ENCODE results near the gene P2RY6.

The P2RY6 gene

DNA sequence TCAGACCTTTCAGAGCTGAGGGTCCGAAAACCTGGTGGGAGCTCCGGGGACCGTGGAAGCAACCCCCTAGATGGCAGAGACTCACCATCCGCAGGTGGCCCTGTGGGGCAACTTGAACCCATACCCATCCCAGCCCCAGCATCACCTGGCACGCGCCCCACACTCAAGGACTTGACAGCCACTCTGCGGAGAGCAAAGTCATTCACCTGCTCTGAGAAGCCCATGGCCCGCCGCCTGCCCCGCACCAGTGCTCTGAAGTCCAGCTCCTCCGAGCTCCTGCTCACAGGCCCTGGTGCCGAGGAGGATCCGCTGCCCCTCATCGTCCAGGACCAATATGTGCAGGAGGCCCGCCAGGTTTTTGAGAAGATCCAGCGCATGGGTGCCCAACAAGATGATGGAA lies 37.9 kb downstream of the P2RY6 start:
- DNase-seq (ENCODE audit: low spot score) = no peak
- in situ Hi-C loops (cut with MboI; ENCODE audit: low pct_unique_long_range_greater_than_20kb, low sequenced_read_pairs, unreplicated experiment) = no loop called here
- no peak for TF ChIP-seq CTCF (IDR thresholded peaks at IDR 0.05; ENCODE audit: extremely low read depth, insufficient read depth, missing control alignments)

DNA sequence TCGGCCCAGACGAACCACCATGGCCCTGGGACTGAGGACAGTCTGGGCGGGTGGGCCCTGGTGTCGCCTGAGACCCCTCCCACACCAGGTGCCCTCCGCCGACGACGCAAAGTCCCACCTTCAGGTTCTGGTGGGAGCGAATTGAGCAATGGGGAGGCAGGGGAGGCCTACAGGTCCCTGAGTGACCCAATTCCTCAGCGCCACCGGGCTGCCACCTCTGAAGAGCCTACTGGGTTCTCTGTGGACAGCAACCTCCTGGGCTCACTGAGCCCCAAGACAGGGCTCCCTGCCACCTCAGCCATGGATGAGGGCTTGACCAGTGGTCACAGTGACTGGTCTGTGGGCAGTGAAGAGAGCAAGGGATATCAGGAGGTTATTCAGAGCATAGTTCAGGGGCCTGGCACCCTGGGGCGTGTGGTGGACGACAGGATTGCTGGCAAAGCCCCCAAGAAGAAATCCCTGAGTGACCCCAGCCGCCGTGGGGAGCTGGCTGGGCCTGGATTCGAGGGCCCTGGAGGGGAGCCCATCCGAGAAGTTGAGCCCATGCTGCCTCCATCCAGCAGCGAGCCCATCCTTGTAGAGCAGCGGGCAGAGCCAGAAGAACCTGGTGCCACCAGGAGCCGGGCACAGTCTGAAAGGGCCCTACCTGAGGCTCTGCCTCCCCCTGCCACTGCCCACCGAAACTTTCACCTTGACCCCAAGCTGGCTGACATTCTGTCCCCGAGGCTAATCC lies 38.7 kb downstream of the P2RY6 start:
- no peak for TF ChIP-seq CTCF (IDR thresholded peaks at IDR 0.05; ENCODE audit: extremely low read depth, insufficient read depth, missing control alignments)
- in situ Hi-C loops (cut with MboI; ENCODE audit: low pct_unique_long_range_greater_than_20kb, low sequenced_read_pairs, unreplicated experiment) = no loop called here

GRCh38 chr11:73311394-73311869 lies 39.3 kb downstream of the P2RY6 start:
- in situ Hi-C loops (cut with MboI; ENCODE audit: low pct_unique_long_range_greater_than_20kb, low sequenced_read_pairs, unreplicated experiment) = no loop called here
- no peak for DNase-seq (ENCODE audit: low spot score)
- no peak for TF ChIP-seq CTCF (IDR thresholded peaks at IDR 0.05; ENCODE audit: extremely low read depth, insufficient read depth, missing control alignments)

More for the DNA sequence above, 38.7 kb downstream of the P2RY6 start:
- no peak for DNase-seq (ENCODE audit: low spot score)

GRCh38 chr11:73312036-73312435 lies 39.9 kb downstream of the P2RY6 start:
- no peak for TF ChIP-seq CTCF (IDR thresholded peaks at IDR 0.05; ENCODE audit: extremely low read depth, insufficient read depth, missing control alignments)
- in situ Hi-C loops (cut with MboI; ENCODE audit: low pct_unique_long_range_greater_than_20kb, low sequenced_read_pairs, unreplicated experiment) = no loop called here

DNA sequence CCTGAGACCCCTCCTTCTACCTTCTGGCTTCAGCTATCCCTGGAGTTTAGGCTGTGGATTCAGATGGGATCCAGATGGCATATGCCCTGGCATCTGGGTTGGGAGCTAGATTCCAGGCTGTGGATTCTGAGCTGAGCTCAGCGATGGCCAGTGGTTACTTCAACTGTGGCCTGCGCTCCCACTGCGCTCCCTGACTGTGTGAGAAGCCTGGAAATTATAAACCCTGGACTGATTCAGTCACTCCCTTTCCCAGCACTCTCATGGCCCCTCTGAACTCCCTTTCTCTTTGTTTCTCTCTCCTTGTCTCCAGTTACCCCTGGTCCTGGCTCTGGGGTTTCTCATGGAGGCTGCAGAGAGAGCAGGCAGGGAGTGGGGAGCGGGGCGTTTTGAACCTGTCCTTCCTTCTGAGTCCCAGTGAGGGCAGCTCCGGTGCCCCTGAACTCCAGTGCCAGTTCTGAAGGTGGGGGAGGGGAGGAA lies 40.8 kb downstream of the P2RY6 start:
- DNase-seq (ENCODE audit: low spot score) = no peak
- in situ Hi-C loops (cut with MboI; ENCODE audit: low pct_unique_long_range_greater_than_20kb, low sequenced_read_pairs, unreplicated experiment) = no loop called here
- TF ChIP-seq CTCF (IDR thresholded peaks at IDR 0.05; ENCODE audit: extremely low read depth, insufficient read depth, missing control alignments) = no peak

More at GRCh38 chr11:73312036-73312435, 39.9 kb downstream of the P2RY6 start:
- DNase-seq (ENCODE audit: low spot score) = no peak

DNA sequence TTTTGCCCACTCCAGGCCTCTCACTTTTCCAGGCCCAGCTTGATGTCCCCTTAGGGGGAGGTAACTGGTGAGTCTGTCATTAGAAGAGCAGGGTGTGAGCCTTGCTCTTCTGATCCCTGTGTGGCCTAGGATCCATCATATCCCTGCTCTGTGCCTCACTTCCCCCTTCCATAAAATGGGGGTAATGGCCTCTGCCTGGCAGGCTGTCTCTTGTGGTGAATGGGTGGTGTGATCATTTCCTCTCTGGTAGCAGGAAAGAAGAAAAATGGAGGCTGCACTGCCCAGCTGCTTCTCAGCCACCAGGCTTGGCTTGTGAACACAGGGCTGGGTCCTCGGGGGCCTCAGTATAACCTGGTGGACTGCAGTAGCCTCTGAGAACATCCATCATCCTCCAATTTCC lies 41.5 kb downstream of the P2RY6 start:
- TF ChIP-seq CTCF (IDR thresholded peaks at IDR 0.05; ENCODE audit: extremely low read depth, insufficient read depth, missing control alignments) = no peak
- no peak for DNase-seq (ENCODE audit: low spot score)
- in situ Hi-C loops (cut with MboI; ENCODE audit: low pct_unique_long_range_greater_than_20kb, low sequenced_read_pairs, unreplicated experiment) = no loop called here

All from GM13977 (cell line).